K562 (cell line): Measurements from ENCODE around the gene CCDC141. TPM values are rescaled to one million over a fixed set of nuclear protein-coding genes. Genes with fewer than 3 reads are reported as not detected.

Experiments used
- ATAC-seq: fragments of 200-7000 bp; cut with Tn5 transposase; 3 replicates; pipeline ENCODE4 v1.9.1; 2020; ENCODE audit warnings: moderate library complexity
- BruUV-seq: library from RNA; stranded (reverse); fragments of 400-500 nt; replicated peaks from 2 replicates; lab custom pipeline; 2021; lab: Mats Ljungman, UMichigan
- CTCF ChIA-PET: fragments of 300-600 bp; formaldehyde crosslinking; extraction: SDS; loops from one replicate; lab custom pipeline; 2021; ENCODE audit warnings: low intra/inter-chr PET ratio; lab: Yijun Ruan, JAX
- POLR2A ChIA-PET: fragments of 300-600, 350-650 bp; sonication (Branson Sonifier 250); formaldehyde crosslinking; extraction: SDS; loops from one replicate; lab custom pipeline; 2021; ENCODE audit warnings: antibody characterized with exemption, inconsistent platforms; lab: Yijun Ruan, JAX
- DNase-seq, 4 experiments: peaks; one replicate each; pipeline versions ENCODE4 v3.0.0 to v3.0.0-alpha.2; 2011 to 2018; ENCODE audit warnings: low spot score in 3 of 4, mixed read lengths in 3 of 4; ENCODE audit errors: extremely low read depth in 1 of 4
- FAIRE-seq: peaks from 2 replicates; lab custom pipeline; 2011; peaks lifted over from hg19 to GRCh38; lab: Jason Lieb, UNC
- H2AFZ ChIP-seq: 2 replicates; pipeline ENCODE4 v1.6.0; 2011; ENCODE audit warnings: low read depth, low read length, control low read depth, inconsistent platforms
- H3K27ac ChIP-seq: fragments of 200-600 bp; 3 replicates; pipeline ENCODE4 v1.8.0; 2011; ENCODE audit warnings: low read depth, mild to moderate bottlenecking, control low read depth, inconsistent platforms, low read length, moderate library complexity, mixed read lengths; ENCODE audit errors: extremely low read depth
- H3K27me3 ChIP-seq, 2 experiments: fragments of 300-600 bp in 1 of 2; 2 replicates in 1 of 2; 3 replicates in 1 of 2; pipeline versions ENCODE4 v1.6.0 to v1.8.0; 2011; ENCODE audit warnings: inconsistent platforms in 2 of 2, low read length in 2 of 2, mild to moderate bottlenecking in 1 of 2, mixed read lengths in 1 of 2, moderate library complexity in 1 of 2; ENCODE audit not compliant: control insufficient read depth in 2 of 2, insufficient read depth in 2 of 2
- H3K36me3 ChIP-seq: fragments of 300-600 bp; 3 replicates; pipeline ENCODE4 v1.8.0; 2011; ENCODE audit warnings: mild to moderate bottlenecking, low read length, inconsistent platforms; ENCODE audit not compliant: control insufficient read depth, insufficient read depth
- H3K4me1 ChIP-seq, 2 experiments: fragments of 200-600 bp in 1 of 2; replicated peaks in 1 of 2; 2 replicates in 1 of 2; 3 replicates in 1 of 2; pipeline versions ENCODE4 v1.5.1 to v1.8.0; 2011; ENCODE audit warnings: inconsistent platforms in 2 of 2, low read length in 2 of 2, mild to moderate bottlenecking in 1 of 2, mixed read lengths in 1 of 2, moderate library complexity in 1 of 2; ENCODE audit not compliant: control insufficient read depth in 2 of 2, insufficient read depth in 2 of 2
- H3K4me2 ChIP-seq: 2 replicates; pipeline ENCODE4 v1.6.1; 2011; ENCODE audit warnings: low read length, control low read depth, inconsistent platforms, mixed read lengths; ENCODE audit not compliant: insufficient read depth
- H3K4me3 ChIP-seq: fragments of 200-600 bp; sonication (generic), shearing (Covaris generic); 2 replicates; pipeline ENCODE4 v1.5.1; 2016; ENCODE audit warnings: control low read depth, inconsistent platforms
- H3K79me2 ChIP-seq: fragments of 200-600 bp; 3 replicates; pipeline ENCODE4 v1.8.0; 2011; ENCODE audit warnings: low read length, inconsistent platforms; ENCODE audit not compliant: control insufficient read depth, insufficient read depth
- H3K9ac ChIP-seq, 2 experiments: 2 replicates each; pipeline versions ENCODE4 v1.6.0 to v1.6.1; 2011; ENCODE audit warnings: low read depth in 2 of 2, low read length in 2 of 2, control low read depth in 1 of 2, inconsistent platforms in 1 of 2, mild to moderate bottlenecking in 1 of 2, mixed read lengths in 1 of 2; ENCODE audit not compliant: insufficient read depth in 1 of 2
- H3K9me1 ChIP-seq: one replicate; pipeline ENCODE4 v1.6.0; 2011; ENCODE audit warnings: inconsistent platforms, mild to moderate bottlenecking, low read length, moderate library complexity; ENCODE audit not compliant: control insufficient read depth, insufficient read depth
- H3K9me3 ChIP-seq: replicated peaks from 2 replicates; pipeline ENCODE4 v1.5.1; 2011; ENCODE audit warnings: low read depth, low read length, inconsistent platforms; ENCODE audit not compliant: control insufficient read depth, insufficient read depth
- H4K20me1 ChIP-seq: replicated peaks from 2 replicates; pipeline ENCODE4 v1.6.1; 2011; ENCODE audit warnings: low read length, inconsistent platforms, mixed read lengths; ENCODE audit not compliant: control insufficient read depth, insufficient read depth
- CHAMP1 ChIP-seq: fragments of 450-650 bp; IDR thresholded peaks from 2 replicates; pipeline ENCODE4 v1.6.1; 2016; ENCODE audit warnings: mild to moderate bottlenecking
- GABPB1 ChIP-seq: sonication (generic); formaldehyde crosslinking; IDR thresholded peaks from 2 replicates; pipeline ENCODE4 v1.8.0; 2022; ENCODE audit warnings: mild to moderate bottlenecking, missing genetic modification reagents
- HMGN3 ChIP-seq: IDR thresholded peaks from 2 replicates; pipeline ENCODE4 v1.6.1; 2011; ENCODE audit warnings: borderline replicate concordance, low read depth, mild to moderate bottlenecking, mixed read lengths, low read length; ENCODE audit not compliant: insufficient read length; ENCODE audit errors: extremely low read depth
- KDM5B ChIP-seq: fragments of 200-600 bp; sonication (generic); IDR thresholded peaks from 2 replicates; pipeline ENCODE4 v1.6.1; 2012; ENCODE audit warnings: low read depth, mild to moderate bottlenecking, moderate library complexity, low read length, control low read depth, inconsistent platforms; ENCODE audit not compliant: insufficient replicate concordance
- MAFK ChIP-seq: IDR thresholded peaks from 2 replicates; pipeline ENCODE4 v1.6.1; 2011; ENCODE audit warnings: low read length, improper control_type of control experiment
- MEF2D ChIP-seq: conservative IDR thresholded peaks from 2 replicates; pipeline ENCODE4 v1.6.1; 2016; ENCODE audit warnings: low read depth, missing genetic modification characterization, missing compliant biosample characterization
- MTA1 ChIP-seq: fragments of 450-650 bp; IDR thresholded peaks from 2 replicates; pipeline ENCODE4 v1.6.1; 2017; ENCODE audit warnings: borderline replicate concordance
- NR1H2 ChIP-seq: sonication (generic); formaldehyde crosslinking; IDR thresholded peaks from 2 replicates; pipeline ENCODE4 v1.4.0; 2020; ENCODE audit warnings: mild to moderate bottlenecking, missing genetic modification reagents
- PHF20 ChIP-seq: fragments of 450-650 bp; IDR thresholded peaks from 2 replicates; pipeline ENCODE4 v1.6.1; 2018; ENCODE audit not compliant: partially characterized antibody
- PTBP1 ChIP-seq: fragments of 200-400 bp; formaldehyde crosslinking; IDR thresholded peaks from 2 replicates; pipeline ENCODE4 v1.6.1; 2017; ENCODE audit warnings: low read depth, low read length
- ZNF41 ChIP-seq: fragments of 250-450 bp; sonication (Bioruptor Pico); conservative IDR thresholded peaks from 2 replicates; pipeline ENCODE4 v1.4.0; 2020; ENCODE audit warnings: mild to moderate bottlenecking
- ZNF77 ChIP-seq: fragments of 250-450 bp; sonication (Bioruptor Pico); IDR thresholded peaks from 2 replicates; pipeline ENCODE4 v1.5.0; 2020
- WGBS: fragments of 100-300 bp; shearing (Covaris generic); methylation state at CpG from one replicate; pipeline ENCODE4 v1.1.6; 2016; ENCODE audit warnings: low coverage, mixed read lengths; ENCODE audit not compliant: insufficient coverage; ENCODE audit errors: missing lambda C conversion rate; 5-methylcytosine and 5-hydroxymethylcytosine counted together
- in situ Hi-C: fragments of 300-500 bp; cut with MboI; formaldehyde crosslinking; loops from 4 replicates; pipeline ENCODE4 v1.15.0; 2018; ENCODE audit warnings: inconsistent platforms, mixed read lengths
- intact Hi-C: fragments of 100-400 bp; cut with micrococcal nuclease; formaldehyde crosslinking; loops from 2 replicates; pipeline ENCODE4 v1.14.2; 2022
- polyA plus RNA-seq, 8 experiments: library from polyadenylated mRNA; depleted of rRNA in 4 of 8; stranded (reverse) in 5 of 8; unstranded in 3 of 8; fragments of >200 nt; fragmentation: Nextera tagmentation in 2 of 8; fragmentation: Illumina TruSeq in 1 of 8; extraction: Ambion mirVana in 2 of 8; extraction: Trizol in 1 of 8; gene quantifications; 2 replicates each; pipeline versions ENCODE4 v1.2.1 to v1.2.3, GENCODE V29; 2011 to 2014; ENCODE audit warnings: inconsistent platforms in 1 of 8, missing spikeins in 1 of 8
- total RNA-seq, 7 experiments: library from RNA; depleted of rRNA in 6 of 7; stranded (reverse); fragments of >200 nt in 6 of 7; fragmentation: Illumina TruSeq in 2 of 7; extraction: Trizol in 2 of 7; gene quantifications; 2 replicates each; pipeline versions ENCODE4 v1.2.1 to v1.2.3, GENCODE V29; 2011 to 2021; ENCODE audit warnings: low replicate concordance in 1 of 7

Gene CCDC141
- total and polyA plus RNA-seq, 9 of the 15 experiments (the other 6 are each of a cell fraction or from before 2014, with no cell fraction given): 0.09 TPM; not detected in 8

- no peak for TF ChIP-seq ZNF41 (CRISPR knock-in tag)
Observed at GRCh38 chr2:179049546-179050311, at the start of gene CCDC141 (continued).

GRCh38 chr2:179098080-179098689, 48.2 kb upstream of the CCDC141 start:
- H3K4me1 ChIP-seq: no peaks in the 10 kb centered on the region
- H4K20me1 ChIP-seq: no peaks in the 10 kb centered on the region
- ChIA-PET POLR2A (no interaction called here), CTCF (no interaction called here)
- no peak overlapping the region for H2AFZ ChIP-seq
- no peak for FAIRE-seq
- intact Hi-C loops (no loop called here), in situ Hi-C loops (no loop called here)
- no peaks in the 10 kb centered on the region for H3K27me3 ChIP-seq
- no peak overlapping the region for H3K9ac ChIP-seq
- H3K36me3 ChIP-seq: no peaks in the 10 kb centered on the region
- H3K27ac ChIP-seq: no peak overlapping the region
- TF ChIP-seq PTBP1: no peak
- H3K9me3 ChIP-seq: no peaks in the 10 kb centered on the region
- no peak for DNase-seq
- no peak overlapping the region for H3K4me3 ChIP-seq
- ATAC-seq: no peak
- 1% methylated on average over 4 of the region's 4 CpGs for WGBS
- no peak overlapping the region for H3K4me2 ChIP-seq
- BruUV-seq: no TSS peak
- no peaks in the 10 kb centered on the region for H3K79me2 ChIP-seq
- H3K9me1 ChIP-seq: no peaks in the 10 kb centered on the region

- H4K20me1 ChIP-seq: no peaks in the 10 kb centered on the region
- no peak overlapping the region for H3K27ac ChIP-seq
- 0% methylated on average over 1 of the region's 1 CpG for WGBS
- no peaks in the 10 kb centered on the region for H3K27me3 ChIP-seq
- H3K4me3 ChIP-seq: no peak overlapping the region
- no peaks in the 10 kb centered on the region for H3K9me1 ChIP-seq
- no peak overlapping the region for H3K4me2 ChIP-seq
- ChIA-PET CTCF (no interaction called here), POLR2A (no interaction called here)
- ATAC-seq: no peak
- no peak for FAIRE-seq
- H3K4me1 ChIP-seq: no peaks in the 10 kb centered on the region
- no peak for DNase-seq
- no peaks in the 10 kb centered on the region for H3K9me3 ChIP-seq
- H3K79me2 ChIP-seq: no peaks in the 10 kb centered on the region
- no peak overlapping the region for H3K9ac ChIP-seq
- no peak overlapping the region for H2AFZ ChIP-seq
- intact Hi-C loops (no loop called here), in situ Hi-C loops (no loop called here)
- no peaks in the 10 kb centered on the region for H3K36me3 ChIP-seq
- BruUV-seq: no TSS peak
- TF ChIP-seq PHF20 (no peak), HMGN3 (no peak), MAFK (no peak), GABPB1 (CRISPR knock-in tag) (no peak), KDM5B (no peak), NR1H2 (no peak), CHAMP1 (no peak), MEF2D (tag) (no peak), ZNF77 (CRISPR knock-in tag) (no peak), MTA1 (no peak)
Observed at GRCh38 chr2:179097131-179097530, 47.2 kb upstream of the CCDC141 start.
